ENCODE data around the gene RAET1G.
"Not testable (repeated sequence)": the region's sequence is repeated elsewhere in the genome, so short reads cannot be mapped to it uniquely, and the experiment has no call there.

RAET1G gene

DNA sequence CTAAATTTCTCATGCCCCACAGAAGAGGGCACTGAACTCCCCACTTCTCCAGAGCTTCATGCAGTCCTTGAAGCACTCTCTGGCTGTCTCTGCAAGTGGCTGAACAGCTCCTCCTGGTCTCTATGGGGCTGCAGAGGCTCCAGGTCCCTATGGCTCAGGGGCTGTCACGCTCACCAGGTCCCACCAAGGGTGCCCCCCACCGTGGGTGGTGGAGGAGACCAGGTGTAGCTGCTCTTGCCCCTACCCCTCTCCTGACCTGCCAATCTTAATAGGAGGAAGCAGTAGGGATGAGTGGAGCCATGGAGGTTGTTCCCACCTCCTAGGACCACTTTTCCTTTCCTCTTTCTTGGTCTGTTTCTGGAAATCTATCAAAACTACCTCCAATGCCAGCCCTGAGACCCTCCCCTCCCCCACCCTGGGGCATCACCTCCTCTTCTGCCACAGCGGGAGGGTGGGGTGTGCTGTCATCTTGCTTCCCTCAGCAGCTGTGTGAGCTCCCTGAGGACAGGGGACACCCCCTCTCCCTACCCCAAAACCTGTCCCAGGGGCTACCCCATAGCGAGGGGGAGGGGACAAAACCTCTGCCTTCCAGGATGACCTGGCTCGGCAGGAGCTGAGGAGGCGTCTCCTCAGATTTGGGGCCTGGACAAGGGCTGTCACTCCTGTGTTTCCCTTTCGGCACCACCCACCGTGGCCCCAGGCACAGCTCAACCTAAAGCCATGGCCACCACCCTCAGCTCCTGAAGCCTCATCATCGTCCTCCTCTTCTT, 13.0 kb downstream of the RAET1G start:
- DNase-seq: no peak

DNA sequence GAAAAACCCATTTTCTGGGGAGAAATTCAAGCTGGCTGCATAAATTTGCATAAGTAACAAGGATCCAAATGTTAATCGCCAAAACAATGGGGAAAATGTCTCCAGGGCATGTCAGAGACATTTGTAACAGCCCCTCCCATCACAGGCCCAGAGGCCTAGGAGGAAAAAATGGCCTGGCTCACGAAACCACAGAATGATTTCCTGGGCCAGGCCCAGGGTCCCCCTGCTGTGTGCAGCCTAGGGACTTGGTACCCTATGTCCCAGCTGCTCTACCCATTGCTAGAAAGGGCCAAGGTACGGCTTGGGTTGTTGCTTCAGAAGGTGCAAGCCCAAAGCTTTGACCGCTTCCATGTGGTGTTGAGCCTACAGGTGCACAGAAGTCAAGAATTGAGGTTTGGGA, 14.4 kb downstream of the RAET1G start:
- not testable (repeated sequence) for DNase-seq

DNA sequence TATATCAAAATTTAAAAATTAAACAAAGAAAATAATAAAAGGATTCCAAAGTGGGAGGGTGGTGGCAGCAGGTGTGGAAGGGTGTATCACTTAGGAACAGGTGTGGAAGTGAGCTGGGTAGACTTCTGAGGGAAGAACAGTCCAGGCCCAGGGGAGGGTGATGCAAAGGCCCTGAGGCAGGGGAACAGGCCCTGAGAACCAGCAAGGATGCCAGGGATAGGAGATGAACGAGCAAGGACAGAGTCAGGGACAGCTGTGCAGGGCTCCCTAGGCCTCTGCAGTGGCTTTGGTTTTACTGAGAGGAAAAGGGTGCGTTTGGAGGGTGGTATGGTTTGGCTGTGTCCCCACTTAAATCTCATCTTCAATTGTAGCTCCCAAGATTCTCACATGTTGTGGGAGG, 15.6 kb downstream of the RAET1G start:
- no peak for DNase-seq

DNA sequence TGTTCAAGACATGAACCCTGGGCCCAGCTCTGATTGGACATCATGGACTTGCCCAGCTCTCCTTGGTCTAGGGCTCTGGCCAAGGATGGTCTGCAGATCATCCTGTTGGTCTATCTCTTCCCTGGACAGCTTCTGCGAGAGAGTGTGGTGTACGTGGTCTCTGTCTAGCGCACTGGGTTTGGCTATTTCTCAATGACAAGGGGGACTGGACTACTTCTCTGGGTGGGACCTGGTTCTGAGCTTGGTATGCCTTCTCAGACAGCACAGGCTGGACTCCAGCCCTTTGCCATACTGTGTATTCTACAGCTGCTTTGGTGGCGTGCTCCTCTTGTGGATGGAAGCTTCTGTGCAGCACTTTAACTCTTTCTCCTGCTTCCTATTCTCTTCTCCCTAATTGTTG, 16.5 kb downstream of the RAET1G start:
- DNase-seq: no peak

DNA sequence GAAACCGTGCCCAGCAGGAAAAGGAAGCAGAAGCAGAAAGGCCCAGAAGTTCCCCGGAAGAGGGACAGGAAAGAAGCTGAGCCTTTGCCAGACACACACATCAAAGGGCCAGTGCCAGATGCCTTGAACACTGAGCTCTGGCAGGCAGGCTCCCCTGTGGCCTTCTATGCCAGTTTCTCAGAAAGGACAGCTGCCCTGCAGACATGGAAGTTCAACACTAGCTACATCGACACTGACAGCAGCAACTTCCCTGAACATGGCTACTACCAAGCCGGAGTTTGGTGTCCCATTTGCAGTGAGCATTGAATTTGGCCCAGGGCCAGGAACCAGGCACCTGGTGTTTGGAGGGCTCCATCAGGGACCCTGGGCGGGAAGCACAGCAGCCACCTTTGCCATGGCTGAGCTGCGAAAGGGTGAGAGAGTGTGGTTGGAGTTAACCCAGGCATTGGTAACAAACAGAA, 17.0 kb downstream of the RAET1G start:
- no peak for DNase-seq

DNA sequence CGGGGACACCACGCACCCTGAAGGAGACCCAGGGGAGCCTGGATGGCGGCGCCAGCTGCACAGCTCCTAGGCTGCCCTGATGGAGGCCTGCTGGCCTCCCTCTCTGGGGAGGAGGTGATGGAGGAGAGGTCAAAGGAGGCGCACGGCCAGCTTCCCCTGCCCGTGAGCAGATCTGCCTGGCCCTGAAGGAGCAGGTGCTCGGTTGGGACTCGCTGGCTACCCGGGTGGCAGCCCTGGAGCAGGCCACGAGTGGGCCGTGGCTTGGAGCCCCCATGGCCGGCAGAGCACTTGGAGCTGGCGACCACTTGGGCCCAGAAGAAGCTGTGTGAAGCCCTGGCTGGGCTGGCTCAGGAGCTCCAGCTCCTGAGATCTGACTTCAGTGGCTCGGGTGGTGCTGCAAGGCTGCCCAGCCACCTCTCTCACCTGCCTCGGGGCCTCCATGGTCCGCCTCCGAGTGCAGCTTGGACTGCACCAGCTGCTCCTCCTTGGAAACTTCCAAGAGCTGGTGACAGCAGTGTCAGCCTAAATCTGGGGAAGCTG, 17.5 kb downstream of the RAET1G start:
- no peak for DNase-seq

DNA sequence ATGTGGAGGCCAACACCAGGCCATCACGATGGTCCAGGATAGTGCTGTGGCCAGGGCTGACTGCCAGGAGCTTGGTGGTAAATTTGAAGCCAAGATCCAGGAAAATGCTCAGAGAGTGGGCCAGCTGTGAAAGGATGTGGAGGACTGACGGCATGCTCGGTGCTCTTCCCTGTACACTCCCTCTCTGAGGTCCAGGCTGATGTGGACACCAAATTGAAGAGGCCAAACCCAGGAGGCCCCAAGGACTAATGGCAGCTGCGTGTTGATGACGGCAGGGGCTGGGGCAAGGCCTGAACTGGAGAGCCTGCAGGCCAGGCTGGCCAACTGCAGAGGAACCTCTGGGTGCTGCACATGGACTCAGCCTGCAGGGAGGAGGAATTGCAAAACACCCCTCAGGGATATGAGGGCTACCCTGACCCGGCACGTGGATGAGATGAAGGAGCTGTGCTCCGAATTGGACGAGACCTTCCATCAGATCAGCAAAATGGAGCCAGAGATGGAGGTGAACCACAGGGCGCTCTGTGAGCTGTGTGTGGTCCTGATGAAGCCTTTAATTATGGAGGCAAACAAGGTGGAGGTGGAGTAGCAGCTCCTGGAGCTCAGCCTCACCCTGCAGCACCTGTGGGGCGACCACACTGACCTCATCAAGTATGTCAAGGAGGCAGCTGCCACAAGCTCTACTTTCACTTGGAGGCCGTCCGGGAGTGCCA, 18.1 kb downstream of the RAET1G start:
- no peak for DNase-seq

DNA sequence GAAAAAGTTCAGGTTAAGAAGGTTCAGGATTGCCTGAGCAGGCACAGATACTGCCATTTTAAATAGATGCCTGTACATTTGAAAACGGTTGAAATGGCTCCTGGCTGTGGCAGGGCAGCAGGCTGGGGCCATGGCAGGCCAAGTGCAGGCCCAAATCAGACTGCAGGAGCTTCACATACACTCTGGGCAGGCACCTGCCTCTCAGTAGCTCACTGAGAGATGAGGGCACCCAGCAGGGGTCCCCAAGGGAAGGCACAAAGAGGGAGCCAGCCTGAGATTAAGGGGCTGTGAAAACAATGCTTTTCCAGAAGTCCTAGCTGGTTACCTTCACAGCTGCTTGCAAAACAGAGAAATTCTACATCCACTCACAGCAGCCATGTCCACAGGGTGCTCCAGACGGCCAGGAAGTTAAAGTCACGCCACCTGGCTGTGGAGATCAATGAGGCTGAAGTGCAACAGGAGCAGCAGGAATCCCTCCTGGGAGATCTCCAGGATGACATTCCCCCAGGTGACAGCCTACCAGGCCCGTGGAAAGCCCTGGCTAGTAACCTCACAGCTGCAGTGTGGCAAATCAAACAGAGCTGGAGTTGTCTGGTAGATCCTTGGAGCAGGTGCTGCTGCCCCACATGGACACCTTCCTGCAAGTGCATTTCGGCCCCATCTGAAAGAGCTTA, 18.8 kb downstream of the RAET1G start:
- no peak for DNase-seq

DNA sequence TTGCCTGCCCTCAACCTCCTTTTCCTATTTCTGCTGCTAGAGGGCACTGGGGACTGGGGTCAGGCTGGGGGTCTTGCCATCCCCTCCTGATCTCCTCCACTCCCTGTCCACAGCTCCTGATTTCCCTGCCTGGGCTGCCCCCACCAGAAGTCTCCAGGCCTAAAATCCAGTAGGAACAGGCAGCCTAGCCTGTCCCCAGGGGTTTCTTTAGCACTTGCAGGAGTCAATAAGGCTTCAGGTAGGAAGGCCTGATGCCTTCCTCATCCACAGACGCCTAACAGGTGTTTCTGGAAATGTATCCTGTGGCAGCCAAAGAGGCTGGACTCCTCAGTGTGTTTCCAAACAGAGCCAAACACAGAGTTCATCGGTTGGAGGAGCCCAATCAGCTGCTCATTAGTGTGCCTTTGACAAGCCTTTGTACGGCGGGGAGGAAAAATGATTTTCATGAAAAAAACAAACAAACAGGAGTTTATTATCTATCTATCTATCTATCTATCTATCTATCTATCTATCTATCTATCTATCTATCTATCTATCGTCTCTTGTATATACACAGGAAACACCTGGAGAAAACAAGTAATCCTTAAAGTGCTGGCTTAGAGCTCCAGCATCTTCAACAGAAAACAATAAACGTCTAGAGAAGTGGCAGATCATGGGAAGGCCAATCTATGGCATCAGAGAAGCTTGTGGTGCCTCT, 21.3 kb downstream of the RAET1G start:
- DNase-seq: no peak

DNA sequence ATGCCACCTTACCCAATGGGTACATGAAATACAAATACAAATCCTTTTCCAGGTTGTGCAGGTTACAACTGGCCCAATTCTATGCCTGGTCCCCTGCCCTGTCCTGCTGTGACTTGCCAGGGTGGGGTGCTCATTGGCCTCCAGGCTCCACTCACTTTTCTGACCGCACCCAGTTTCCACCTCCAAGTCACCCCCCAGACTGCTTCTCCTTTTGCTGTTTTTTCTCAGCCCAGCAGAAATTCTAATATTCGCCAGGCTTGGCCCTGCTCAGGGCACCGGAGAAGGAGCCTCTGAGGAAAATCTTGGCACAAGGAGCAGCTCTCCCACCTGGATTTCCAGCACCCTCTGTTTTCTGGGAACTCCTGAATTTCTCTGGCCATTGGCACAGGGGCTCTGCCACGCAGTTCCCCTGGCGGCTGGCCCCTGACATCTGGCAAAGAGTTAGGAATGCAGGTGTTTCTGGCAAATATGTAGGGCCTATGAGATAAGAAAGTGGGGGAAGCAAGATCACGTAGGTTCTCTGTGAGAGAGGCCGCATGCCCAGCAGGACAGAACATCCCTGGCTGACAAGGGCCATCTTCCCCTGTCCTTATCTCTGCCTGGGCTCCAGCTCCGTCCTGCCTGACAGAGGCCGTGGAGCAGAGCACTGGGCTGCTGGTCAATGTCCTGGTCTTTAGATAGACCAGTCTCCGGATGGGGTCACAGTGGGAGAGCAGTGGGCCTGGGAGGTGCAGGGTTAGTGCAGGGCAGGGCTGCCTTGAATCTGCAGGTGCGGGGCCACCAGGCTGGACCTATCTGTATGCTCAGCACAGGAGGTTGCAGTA, 22.1 kb downstream of the RAET1G start:
- DNase-seq: no peak

DNA sequence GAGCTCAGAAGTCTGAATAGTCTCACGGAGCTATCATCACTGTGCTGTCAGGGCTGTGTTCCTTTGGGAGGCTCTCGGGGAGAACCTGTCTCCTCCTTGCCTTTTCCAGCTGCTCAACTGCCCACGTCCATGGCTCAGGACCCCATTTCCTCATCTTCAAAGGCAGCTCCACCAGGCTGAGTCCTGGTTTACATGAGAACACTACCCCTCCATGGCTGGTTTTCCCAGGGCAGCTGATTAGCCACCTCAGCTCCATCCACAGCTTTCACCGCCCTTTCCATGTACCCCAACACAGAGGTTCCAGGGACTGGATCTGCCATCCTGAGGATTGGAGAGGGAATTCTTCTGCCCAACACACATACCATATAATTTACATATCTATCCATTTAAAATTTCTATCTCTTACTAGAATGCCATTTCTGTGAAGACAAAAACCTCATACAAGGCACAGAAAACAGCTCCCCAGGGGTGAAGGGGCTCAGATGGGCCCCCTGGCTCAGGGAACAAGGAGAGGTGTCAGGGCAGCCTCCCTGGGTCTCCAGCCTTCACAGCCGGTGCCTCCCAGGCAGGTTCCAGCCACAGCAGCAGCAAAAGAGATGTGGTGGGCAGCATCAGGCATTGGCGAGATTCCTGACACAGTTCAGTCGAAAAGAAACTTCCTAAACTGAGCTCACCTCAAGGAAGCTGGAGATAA, 22.8 kb downstream of the RAET1G start:
- DNase-seq: no peak

DNA sequence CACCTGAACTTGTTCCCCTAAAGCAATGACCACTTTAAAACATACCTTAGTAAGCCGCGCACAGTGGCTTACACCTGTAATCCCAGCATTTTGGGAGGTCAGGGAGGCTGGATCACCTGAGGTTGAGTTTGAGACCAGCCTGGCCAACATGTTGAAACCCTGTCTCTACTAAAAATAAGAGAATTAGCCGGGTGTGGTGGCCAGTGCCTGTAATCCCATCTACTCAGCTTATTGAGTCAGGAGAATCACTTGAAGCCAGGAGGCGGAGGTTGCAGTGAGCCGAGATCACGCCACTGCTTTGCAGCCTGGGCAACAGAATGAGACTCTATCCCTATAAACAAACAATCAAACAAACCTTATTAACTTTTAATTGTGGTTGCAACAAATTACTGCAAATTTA, 23.4 kb downstream of the RAET1G start:
- DNase-seq: no peak

DNA sequence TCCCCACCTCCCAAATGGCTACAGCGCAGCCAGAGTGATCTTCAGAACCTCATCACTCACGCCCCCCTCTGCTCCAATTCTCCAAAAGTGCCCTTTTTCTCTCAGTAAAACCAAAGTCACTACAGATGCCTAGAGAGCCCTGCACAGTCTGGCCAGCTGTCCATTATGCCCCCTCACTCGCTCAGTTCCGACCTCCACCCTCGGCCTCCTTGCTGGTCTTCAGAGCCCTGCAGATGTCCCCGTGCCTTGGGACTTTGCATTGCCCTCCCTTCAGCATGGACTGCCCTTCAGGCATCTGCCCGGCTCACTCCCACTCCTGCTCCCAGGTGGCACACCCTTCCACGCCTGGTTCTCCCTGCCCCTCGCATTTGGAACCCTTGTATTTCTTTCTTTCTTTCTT, 24.0 kb downstream of the RAET1G start:
- DNase-seq: no peak

DNA sequence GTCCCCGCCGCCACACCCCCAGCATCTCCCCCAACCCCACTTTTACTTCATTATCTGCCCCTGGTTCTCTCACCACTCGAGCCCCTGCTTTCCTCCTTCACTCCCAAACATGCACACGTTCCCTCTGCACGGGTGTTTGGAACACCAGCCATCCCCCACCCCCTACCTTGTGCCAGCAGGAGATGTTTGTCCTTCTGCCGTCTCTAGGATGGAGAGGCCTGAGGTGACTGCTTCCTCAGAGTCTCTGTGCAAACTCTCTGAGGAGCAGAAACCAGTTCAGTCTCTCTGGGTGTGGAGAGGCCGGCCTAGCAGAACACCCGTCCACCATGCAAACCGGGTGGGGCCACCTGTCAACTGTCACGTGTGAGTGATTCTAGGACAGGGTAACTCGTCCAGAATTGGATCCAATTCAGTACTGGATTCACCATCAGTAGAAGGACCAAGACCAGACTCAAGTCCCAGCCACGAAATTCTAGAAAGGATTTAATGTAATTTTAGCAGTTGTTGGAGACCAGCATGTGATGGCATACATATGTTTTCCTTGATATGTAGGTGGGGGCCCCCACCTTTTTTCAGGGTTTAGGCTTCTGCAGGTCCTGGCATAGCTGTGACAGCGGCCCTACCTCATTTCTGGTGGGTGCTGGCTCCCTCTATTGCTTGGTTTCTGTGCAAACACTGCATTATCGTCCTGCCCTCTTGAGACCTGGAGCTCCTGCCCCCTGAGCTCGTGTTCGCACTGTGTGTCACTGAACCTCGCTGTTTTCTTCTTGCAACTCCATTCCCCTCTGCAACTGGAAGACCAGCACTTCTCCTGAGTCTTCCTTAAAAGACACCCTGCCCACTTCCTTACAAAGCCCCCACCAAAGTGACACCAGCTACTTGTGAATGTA, 24.8 kb downstream of the RAET1G start, which contains the start of gene RAET1E:
Gene RAET1E, minus strand, starts transcription at position 259 of the 890 bp plus-strand sequence. CDS start 7,212 bp downstream, outside the sequence.
- no peak for DNase-seq

DNA sequence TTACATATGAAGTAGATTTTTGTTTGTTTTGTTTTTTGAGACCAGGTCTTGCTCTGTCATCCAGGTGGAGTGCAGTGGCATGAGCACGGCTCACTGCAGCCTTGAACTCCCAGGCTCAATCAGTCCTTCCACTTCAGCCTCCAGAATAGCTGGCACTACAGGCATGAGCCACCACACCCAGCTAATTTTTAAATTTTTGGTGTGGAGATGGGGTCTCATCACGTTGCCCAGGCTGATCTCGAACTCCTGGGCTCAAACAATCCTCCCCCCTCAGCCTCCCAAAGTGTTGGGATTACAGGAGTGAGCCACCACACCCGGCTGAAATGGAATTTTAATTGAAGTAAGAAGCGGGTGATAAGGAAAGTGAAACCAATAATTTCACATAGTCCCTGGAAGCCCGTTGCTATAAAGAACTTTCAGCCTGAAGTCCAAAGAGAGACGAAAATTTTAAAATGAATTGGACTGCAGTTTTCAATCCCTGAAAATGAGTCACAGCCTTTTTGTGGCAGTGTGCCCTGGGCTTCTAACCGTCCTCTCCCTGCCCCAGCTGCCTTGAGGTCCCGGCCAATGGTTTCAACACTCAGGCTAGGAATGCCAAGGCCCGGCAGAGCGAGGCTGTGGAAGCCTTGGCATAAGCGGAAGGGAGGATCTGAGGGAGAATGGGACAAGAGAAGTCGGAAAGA, 25.8 kb downstream of the RAET1G start:
- no peak for DNase-seq

DNA sequence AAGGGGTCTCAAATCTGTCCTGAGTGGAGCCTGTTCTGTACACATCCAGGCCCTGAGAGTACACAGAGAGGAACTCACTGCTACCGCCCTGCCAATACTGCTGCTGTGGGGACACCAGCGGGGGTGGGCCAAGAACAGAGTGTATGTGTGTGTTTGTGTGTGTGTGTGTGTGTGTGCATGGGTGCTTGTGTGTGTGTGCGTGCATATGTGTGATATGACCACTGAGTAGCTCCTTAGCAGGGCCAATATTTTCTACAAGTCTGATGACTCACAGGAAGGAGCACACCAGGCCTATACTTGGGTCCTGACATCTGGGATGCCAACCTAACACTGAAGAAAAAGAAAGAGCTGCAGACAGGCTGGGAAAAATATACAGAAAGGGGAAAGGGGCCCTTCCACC, 26.4 kb downstream of the RAET1G start:
- no peak for DNase-seq

DNA sequence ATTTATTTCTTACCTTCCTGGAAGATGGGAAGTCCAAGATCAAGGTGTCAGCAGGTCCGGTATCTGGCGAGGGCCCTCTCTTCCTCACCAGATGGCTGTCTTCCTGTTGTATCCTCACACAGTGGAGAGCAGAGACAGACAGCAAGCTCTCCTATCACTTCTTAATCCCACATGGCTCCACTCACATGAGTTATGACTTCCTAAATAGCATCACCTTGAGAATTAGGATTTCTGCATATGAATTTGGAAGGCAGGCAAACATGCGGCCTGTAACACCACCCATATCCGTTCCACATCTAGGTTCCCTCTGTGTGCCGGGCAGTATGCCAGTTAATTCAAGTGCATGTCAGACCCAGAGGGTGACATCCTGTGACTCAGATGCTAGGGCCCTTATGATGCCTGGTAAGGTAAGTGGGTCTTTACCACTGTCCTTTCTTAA, 27.1 kb downstream of the RAET1G start:
- no peak for DNase-seq

DNA sequence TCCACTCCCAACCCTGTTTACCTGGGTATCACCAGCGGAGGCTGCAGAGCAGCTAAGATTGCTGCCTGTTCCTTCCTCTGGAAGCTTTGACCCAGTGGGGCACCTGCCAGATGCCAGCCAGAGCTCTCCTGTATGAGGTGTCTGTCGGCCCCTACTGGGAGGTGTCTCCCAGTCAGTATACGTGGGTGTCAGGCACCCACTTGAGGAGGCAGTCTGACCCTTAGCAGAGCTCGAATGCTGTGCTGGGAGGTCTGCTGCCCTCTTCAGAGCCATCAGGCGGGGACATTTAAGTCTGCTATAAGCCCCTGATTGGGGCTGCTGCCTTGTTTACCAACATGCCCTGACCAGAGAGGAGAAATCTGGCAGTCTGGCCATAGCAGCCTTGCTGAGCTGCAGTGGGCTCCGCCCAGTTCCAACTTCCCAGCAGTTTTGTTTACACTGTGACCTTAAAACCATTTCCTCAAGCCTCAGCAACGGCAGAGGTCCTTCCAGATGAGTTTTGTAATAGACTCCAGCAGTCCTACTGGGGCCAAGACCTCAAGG, 27.8 kb downstream of the RAET1G start:
- DNase-seq: no peak

DNA sequence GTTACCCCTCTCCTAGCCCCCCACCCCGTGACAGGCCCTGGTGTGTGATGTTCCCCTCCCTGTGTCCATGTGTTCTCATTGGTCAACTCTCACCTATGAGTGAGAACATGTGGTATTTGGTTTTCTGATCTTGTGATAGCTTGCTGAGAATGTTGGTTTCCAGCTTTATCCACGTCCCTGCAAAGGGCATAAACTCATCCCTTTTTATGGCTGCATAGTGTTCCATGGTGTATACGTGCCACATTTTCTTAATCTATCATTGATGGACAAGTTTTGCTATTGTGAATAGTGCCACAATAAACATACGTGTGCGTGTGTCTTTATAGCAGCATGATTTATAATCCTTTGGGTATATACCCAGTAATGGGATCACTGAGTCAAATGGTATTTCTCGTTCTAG, 31.1 kb downstream of the RAET1G start:
- not testable (repeated sequence) for DNase-seq
